BJ (cell line): Measurements from ENCODE around the gene TRAPPC12. TPM values are rescaled to one million over a fixed set of nuclear protein-coding genes. Genes with fewer than 3 reads are reported as not detected.
A peak's percentile ranks its signal among the peaks of the same experiment; 100 is the strongest.

Experiments
- CTCF ChIA-PET: fragments of 350-600 bp; formaldehyde crosslinking; extraction: SDS; loops from one replicate; lab custom pipeline; 2021; ENCODE audit warnings: antibody characterized with exemption, inconsistent platforms; lab: Yijun Ruan, JAX
- POLR2A ChIA-PET: fragments of 300-600 bp; sonication (Branson Sonifier 250); formaldehyde crosslinking; extraction: SDS; loops from one replicate; lab custom pipeline; 2021; ENCODE audit warnings: antibody characterized with exemption; lab: Charles Lee
- DNase-seq: peaks from one replicate; pipeline ENCODE4 v3.0.0-alpha.2; 2011; ENCODE audit warnings: low read depth
- H3K27me3 ChIP-seq: 2 replicates; pipeline ENCODE4 v1.6.0; 2011; ENCODE audit warnings: low read length; ENCODE audit not compliant: control insufficient read depth, insufficient read depth
- H3K36me3 ChIP-seq: 2 replicates; pipeline ENCODE4 v1.5.1; 2011; ENCODE audit warnings: low read length; ENCODE audit not compliant: control insufficient read depth, insufficient read depth
- H3K4me3 ChIP-seq: 2 replicates; pipeline ENCODE4 v1.5.1; 2011; ENCODE audit warnings: low read depth, mild to moderate bottlenecking, control low read depth, low read length
- polyA plus RNA-seq: library from polyadenylated mRNA; depleted of rRNA; stranded (reverse); fragments of >200 nt; gene quantifications from 2 replicates; pipeline ENCODE4 v1.2.3, GENCODE V29; 2011
- TF ChIP-seq, protein P1 (sequence below): IDR thresholded peaks from 2 replicates; pipeline ENCODE4 v1.5.1; 2011; ENCODE audit warnings: low read depth, mild to moderate bottlenecking, control low read depth, inconsistent platforms, low read length, moderate library complexity; ENCODE audit not compliant: insufficient read depth

TRAPPC12 gene
- polyA plus RNA-seq, 1 experiment = 57.8 TPM

DNA sequence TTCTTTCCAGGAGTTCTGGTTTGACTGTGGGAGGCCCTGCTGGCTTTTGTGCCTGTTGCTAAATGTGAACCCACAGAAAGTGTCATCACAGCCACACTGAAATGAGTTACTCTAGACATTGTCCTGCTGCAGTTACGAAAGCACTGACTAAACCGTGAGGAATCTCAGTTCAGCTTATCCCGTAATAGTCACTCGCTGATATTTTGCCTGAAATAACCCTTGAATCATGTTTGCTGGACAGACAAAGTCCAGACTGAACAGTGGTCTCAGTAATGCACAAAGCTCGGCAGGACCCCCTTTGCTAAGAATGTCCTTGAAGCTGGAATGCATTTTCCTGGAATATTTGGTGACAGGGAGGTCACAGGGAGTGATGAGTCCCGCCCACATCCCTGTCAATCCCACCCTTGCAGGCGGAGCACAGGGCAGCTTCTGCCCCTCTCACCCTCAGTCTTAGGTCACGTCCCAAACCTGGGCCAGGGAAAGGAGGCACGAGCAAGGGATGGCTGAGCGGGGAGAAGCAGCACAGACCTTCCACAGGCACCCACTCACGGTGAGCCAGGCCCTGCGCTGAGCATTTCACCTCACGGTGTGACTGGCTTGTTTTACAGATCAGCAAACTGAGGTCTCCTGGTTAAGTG lies 86.5 kb downstream of the TRAPPC12 start:
- ChIA-PET CTCF (interaction anchor here (1.0 to 7.1 kb wide), 2 partner anchors 42 to 185 kb away, joined by 4 to 81 read pairs; no protein-coding TSS in a partner anchor), POLR2A (no interaction called here)
- TF ChIP-seq, protein P1, sequence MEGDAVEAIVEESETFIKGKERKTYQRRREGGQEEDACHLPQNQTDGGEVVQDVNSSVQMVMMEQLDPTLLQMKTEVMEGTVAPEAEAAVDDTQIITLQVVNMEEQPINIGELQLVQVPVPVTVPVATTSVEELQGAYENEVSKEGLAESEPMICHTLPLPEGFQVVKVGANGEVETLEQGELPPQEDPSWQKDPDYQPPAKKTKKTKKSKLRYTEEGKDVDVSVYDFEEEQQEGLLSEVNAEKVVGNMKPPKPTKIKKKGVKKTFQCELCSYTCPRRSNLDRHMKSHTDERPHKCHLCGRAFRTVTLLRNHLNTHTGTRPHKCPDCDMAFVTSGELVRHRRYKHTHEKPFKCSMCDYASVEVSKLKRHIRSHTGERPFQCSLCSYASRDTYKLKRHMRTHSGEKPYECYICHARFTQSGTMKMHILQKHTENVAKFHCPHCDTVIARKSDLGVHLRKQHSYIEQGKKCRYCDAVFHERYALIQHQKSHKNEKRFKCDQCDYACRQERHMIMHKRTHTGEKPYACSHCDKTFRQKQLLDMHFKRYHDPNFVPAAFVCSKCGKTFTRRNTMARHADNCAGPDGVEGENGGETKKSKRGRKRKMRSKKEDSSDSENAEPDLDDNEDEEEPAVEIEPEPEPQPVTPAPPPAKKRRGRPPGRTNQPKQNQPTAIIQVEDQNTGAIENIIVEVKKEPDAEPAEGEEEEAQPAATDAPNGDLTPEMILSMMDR = no peak
- peak; percentile 70 for DNase-seq
- Histone ChIP-seq H3K4me3 (no peak overlapping the region), H3K36me3 (peaks cover 19% of the 10 kb centered on the region), H3K27me3 (no peaks in the 10 kb centered on the region)

DNA sequence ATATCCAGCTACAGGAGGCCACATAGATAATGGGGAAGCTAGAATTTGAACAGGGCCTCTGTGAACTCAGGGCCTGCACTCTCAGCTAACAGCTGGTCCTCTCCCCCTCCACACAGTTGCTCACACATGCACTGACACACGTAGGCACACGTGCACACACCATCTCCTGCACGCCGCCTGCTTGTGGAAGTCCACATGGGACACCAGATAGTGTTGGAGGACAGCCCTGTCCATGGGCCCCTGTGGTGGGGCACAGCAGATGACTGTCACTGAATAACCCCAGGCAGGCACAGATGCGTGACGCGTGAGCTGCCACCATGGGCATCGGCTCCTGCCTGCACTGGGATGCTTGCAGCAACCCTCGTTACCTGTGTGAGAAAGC lies 87.0 kb downstream of the TRAPPC12 start:
- Histone ChIP-seq H3K27me3 (no peaks in the 10 kb centered on the region), H3K36me3 (peaks cover 16% of the 10 kb centered on the region), H3K4me3 (no peak overlapping the region)
- ChIA-PET POLR2A (no interaction called here), CTCF (interaction anchor here (1.0 to 7.1 kb wide), 2 partner anchors 43 to 184 kb away, joined by 4 to 81 read pairs; no protein-coding TSS in a partner anchor)
- DNase-seq = no peak
- TF ChIP-seq, protein P1 = no peak

DNA sequence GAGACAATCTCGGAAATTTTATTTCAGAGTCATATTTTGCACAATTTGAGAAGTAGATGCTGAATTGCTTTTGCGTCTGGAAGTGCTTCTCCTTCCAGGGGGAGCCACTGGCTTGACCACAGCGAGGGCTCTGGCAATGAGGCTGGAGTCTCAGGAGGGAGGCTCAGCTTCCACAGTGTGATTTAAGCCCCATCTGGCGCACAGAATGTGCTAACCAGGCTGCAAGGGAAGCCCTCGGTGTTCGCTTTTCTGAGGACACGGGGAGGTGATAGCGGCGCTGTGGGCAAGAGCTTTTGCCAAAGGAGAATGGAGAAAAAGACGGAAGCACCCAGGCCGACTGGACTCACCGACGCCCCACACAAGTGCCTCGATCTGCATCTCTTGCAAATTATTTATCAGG lies 87.5 kb downstream of the TRAPPC12 start:
- no peak overlapping the region for H3K4me3 ChIP-seq
- no peaks in the 10 kb centered on the region for H3K27me3 ChIP-seq
- H3K36me3 ChIP-seq = peaks cover 18% of the 10 kb centered on the region
- no peak for DNase-seq
- ChIA-PET CTCF (interaction anchor here (7.1 kb wide), 1 partner anchor 43 kb away, joined by 81 read pairs; no protein-coding TSS in a partner anchor), POLR2A (no interaction called here)
- TF ChIP-seq, protein P1 = no peak

DNA sequence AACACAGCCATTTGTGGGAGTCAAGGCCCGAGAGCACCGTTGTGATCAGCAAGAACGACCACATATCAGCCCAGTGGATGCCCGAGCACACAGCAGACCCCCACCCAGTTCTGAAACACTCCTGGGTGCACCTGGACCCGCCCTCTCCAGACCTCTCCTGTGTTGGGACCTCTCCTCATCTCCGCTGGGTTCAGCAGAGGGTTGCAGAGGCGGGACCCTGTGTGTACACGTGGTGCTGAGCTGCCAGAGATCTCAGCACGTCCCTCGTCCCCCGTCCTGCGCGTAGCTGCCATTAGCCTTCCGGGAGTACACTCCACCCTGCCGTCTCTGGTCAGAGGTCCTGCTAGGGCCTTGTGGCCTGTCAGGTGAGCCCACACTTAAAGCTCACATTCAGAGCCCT lies 88.2 kb downstream of the TRAPPC12 start:
- Histone ChIP-seq H3K36me3 (peaks cover 19% of the 10 kb centered on the region), H3K4me3 (no peak overlapping the region), H3K27me3 (no peaks in the 10 kb centered on the region)
- DNase-seq = no peak
- ChIA-PET CTCF (no interaction called here), POLR2A (no interaction called here)
- TF ChIP-seq, protein P1 = no peak

DNA sequence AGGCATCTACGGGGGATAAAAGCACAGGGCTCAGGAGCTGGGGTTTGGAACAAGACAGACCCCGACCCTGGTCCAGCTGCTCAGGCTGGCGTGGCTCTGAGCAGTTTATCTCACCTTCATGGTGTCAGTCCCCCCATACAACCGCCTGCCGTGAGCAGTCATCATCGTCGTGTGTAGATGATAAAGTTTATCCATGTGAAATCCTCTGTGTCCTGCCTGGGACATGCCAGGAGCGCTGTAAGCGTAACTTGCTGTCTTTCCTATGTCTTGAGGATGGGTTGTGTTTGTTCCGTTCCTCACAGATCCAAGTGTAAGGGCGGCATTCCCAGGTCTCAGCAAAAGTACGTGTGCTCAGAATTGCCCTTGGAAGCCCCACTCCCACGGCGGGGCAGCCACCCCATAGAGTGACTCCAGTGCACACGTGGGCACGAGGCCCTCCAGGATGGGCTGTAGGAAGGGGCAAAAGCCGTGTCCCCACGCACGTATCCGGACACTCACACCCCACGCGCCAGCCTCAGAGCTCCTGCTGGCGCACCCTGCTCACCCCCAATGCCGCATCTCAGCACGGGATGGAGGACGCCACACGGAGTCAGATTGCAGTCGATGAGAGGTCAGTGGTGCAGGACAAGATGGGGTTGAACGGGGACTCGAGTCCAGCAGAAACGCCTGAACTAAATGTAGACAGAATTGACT lies 88.9 kb downstream of the TRAPPC12 start:
- Histone ChIP-seq H3K36me3 (peaks cover 22% of the 10 kb centered on the region), H3K4me3 (no peak overlapping the region), H3K27me3 (no peaks in the 10 kb centered on the region)
- POLR2A ChIA-PET = no interaction called here
- CTCF ChIA-PET = interaction anchor here (0.7 to 2.7 kb wide), 2 partner anchors 18 to 45 kb away, joined by 3 to 15 read pairs; no protein-coding TSS in a partner anchor
- no peak for DNase-seq
- TF ChIP-seq, protein P1 = no peak
